ENCODE data around the gene LAMP5.

- TF ChIP-seq POLR2A (IDR thresholded peaks at IDR 0.05) (no peak), CTCF (IDR thresholded peaks at IDR 0.05) (no peak), POLR2AphosphoS5 (IDR thresholded peaks at IDR 0.05) (no peak)
Measured at GRCh38 chr20:9490161-9490560, 24.2 kb upstream of the LAMP5 start.

Measured in suprapubic skin (tissue), 4 donors.